Kasumi-1 (cell line): ENCODE results near the gene GUCD1.
A peak's percentile ranks its signal among the peaks of the same experiment; 100 is the strongest.
"Not testable (repeated sequence)": the region's sequence is repeated elsewhere in the genome, so short reads cannot be mapped to it uniquely, and the experiment has no call there.

ENCODE experiments used
- DNase-seq, 2 experiments: peaks; one replicate each; lab custom pipeline; 2025; lab: John Stamatoyannopoulos, UW

GUCD1 gene

DNA sequence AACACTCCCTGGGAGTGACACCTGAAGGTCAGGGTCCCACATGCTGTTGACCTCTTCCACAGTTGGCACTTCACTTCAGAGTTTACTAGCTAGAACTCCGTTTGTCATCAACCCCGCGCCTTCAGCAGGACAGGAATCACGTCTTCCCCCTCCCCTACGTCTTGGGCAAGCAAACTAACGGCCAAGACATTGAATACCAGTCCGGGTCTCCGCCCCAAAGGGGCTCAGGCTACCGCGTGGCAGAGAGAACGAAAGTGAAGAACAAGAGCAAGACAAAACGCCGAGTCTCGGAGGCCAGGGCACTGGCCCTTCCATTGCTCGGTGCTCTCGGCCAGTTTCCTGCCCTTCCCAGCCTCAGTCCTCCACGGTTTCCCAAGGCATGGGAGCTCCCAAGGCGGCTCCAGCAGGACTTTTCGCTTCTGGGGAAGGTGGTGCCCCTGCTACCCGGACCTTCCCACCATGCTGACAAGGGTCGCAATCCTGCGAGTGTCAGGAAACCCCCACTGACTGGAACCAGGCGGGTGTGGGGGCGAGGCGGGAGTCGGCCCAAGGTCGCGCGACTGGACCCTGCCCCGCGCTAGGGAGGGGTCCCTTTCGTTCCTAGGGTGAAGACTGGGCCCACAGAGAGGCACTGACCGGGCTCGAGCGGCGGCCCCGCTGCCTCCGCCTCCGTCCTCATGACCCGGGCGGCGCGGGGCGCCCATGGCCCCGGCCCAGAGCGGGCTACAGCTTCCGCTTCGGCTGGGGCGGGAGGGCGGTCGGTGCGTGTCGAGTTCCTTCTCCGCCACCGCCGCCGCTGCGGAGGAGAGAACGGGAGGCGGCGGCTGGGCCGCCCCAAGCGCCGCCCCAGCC is at the start of gene GUCD1:
Gene GUCD1 (minus strand): TSS at position 826 of the 852 bp plus-strand sequence. CDS start 147 bp downstream, at position 679.
- peak in 1 of 2 experiments; percentile 31 for DNase-seq

DNA sequence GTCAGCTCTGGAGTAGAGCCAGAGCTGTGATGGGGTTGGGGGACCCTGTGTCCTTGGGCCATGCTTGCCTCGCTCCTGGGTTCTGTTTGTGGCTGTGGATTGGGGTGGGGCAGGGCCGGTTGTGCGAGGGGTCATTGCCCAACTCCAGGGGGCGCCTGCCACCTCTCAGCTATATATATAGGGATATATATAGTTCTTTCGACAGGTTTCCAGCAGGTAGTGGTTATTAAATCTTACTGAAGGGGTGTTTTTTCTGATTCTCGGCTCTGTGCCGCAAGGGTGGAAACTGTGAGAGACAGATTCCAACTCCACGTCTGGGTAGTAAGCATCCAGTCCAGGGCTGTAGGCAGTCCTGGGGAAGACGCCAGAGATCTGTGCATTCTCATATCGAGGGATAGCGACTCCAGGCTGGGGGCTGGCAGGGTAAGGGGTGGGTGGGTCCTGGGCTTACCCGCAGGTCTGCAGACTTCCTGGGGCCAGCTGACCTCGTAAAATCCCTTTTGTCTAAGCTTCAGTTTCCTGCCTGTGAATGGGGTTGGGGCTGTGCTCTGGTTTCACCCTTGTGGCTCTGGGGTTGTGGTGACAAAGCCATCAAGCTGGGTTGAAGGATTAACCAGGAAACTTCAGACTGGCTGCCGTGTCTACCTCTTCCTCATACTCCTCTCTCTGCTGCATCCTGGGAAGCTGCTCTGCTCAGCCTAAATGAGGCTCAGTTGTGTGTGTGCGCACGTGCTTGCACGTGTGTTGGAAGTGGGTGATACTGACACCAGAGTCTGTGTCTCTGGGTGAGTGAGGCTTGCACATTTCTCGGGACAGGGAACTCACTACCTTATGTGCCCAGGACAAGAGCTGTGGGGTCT is 49.1 kb upstream of the GUCD1 start:
- DNase-seq = peak; percentile 34 to 56

GRCh38 chr22:24602847-24603769 is 48.2 kb upstream of the GUCD1 start, which contains the start of gene GGT1:
TSS of gene GGT1 (plus strand) at chr22:24603193. CDS start at chr22:24611082, 7,889 bp downstream.
- not testable (repeated sequence) for DNase-seq

DNA sequence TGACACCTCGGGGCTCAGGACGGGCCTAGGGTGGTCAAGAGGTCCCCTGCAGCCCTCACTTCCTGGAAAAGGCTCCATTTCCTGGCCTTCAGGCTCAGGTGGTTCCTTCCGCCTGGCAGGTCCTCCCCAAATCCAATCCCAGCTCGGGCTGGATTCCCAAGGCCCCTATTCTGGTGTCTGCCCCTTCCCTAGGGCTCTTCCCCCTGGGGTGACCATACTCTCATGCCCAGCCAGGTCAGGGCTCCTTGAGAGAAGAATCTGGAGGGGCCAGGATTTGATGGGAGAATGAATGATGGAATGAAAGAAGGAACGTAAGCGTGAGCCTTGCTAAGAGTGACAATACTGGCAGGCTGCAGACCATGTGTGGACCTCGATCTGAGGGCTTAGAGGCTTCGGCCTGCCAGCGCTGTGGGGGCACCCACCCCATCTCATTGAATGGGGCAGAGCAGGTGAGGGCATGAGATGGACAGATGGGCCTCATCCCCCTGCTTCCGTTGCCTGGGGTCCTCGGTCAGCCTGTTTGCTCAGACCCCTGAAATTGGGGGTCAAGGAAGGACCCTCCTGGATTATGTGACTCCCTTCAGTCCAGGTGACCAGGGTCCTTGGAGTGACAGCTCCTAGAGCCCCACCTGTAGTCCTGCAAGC is 47.3 kb upstream of the GUCD1 start:
- not testable (repeated sequence) for DNase-seq

GRCh38 chr22:24601217-24602104 is 46.5 kb upstream of the GUCD1 start:
- DNase-seq = no peak

GRCh38 chr22:24599958-24600715 is 45.2 kb upstream of the GUCD1 start:
- DNase-seq = not testable (repeated sequence)

DNA sequence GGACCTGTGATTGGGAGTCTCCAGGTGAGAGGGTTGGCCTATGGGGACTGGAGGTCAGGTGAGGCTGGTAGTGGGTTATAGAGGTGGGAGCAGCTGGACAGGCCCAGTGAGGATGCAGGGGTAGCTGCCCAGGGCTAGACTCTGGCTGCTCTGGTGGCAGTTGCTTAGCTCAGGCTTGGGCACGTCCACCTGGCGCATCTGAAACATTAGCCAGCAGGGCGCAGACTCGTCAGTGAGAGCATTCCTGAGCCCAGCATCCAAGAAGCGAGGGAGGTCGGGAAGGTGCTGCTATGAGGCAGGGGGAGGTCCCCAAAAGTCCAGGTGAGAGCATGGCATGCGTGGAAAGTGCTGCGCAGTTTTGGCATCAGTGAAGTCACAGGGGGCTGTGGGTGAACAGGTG is 44.6 kb upstream of the GUCD1 start:
- no peak for DNase-seq

DNA sequence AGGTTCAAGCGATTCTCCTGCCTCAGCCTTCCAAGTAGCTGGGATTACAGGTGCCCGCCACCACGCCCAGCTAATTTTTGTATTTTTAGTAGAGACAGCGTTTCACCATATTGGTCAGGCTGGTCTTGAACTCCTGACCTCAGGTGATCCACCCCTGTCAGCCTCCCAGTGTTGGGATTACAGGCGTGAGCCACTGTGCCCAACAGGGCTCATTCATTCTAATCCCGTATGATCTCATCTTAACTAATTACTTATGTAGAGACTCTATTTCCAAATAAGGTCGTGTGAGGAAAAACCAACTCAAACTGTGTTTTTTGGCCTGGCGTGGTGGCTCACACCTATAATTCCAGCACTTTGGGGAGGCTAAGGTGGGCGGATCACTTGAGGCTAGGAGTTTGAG is 42.1 kb upstream of the GUCD1 start:
- DNase-seq = not testable (repeated sequence)

DNA sequence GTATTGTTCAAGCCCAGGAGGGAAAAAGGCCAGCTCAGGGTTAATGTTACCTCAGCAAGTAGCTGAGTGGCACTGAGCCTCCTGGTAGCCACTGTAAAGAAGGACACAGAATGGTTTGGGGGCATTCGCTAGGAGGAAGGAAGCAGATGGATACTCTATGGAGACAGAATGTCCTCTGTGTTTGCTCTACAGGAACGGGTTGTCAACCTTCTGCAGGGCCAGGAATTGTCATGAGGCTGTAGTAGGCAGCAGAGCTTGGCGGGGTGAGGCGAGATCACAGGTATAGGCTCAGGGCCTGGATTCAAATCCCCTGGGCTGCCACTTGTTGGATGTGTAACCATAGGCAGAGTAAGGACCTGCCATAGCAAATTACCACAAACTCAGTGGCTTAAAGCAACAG is 40.9 kb upstream of the GUCD1 start:
- no peak for DNase-seq

GRCh38 chr22:24595228-24595627 is 40.3 kb upstream of the GUCD1 start:
- DNase-seq = no peak

- DNase-seq = no peak
Observed at GRCh38 chr22:24594569-24595120, 39.7 kb upstream of the GUCD1 start.

- no peak for DNase-seq
Observed at GRCh38 chr22:24593836-24594568, 39.1 kb upstream of the GUCD1 start.

GRCh38 chr22:24593559-24593835 is 38.6 kb upstream of the GUCD1 start:
- DNase-seq = not testable (repeated sequence)

DNA sequence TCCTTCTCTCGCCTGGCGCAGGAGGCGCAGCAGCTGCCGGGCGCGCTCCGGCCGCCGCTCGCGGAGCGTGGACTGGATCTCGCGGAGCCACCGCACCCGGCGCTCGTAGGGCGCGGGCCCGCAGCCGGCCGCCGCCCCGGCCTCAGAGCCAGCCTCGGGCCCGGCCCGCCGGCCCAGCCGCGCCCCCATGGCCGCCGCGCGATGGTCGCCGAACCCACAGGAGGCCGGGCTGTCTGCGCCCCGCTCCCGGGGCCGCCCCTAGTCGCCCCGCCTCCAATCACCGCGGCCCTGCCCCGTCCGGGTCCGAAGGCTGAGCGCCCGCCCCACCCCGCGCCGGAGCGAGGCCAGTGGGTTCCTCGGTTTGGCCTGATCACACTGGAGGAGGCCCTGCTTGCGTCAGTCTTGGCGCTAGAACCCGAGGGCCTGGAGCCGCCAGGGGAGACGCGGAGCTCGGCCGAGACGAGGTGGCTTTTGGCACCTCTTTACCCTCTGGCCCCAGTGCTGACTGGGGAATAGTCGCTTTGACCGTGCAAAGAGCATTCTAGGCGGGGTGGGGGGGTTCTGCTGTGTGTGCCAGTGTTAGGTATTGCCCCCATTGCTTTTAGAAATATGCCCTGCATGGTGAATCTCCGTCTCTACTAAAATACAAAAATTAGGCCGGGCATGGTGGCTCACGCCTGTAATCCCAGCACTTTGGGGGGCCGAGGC is 38.1 kb upstream of the GUCD1 start, which contains the start of gene LRRC75B:
Gene LRRC75B (minus strand): TSS at position 223 of the 708 bp plus-strand sequence. CDS start 34 bp downstream, at position 189.
- peak; percentile 11 to 15 for DNase-seq

DNA sequence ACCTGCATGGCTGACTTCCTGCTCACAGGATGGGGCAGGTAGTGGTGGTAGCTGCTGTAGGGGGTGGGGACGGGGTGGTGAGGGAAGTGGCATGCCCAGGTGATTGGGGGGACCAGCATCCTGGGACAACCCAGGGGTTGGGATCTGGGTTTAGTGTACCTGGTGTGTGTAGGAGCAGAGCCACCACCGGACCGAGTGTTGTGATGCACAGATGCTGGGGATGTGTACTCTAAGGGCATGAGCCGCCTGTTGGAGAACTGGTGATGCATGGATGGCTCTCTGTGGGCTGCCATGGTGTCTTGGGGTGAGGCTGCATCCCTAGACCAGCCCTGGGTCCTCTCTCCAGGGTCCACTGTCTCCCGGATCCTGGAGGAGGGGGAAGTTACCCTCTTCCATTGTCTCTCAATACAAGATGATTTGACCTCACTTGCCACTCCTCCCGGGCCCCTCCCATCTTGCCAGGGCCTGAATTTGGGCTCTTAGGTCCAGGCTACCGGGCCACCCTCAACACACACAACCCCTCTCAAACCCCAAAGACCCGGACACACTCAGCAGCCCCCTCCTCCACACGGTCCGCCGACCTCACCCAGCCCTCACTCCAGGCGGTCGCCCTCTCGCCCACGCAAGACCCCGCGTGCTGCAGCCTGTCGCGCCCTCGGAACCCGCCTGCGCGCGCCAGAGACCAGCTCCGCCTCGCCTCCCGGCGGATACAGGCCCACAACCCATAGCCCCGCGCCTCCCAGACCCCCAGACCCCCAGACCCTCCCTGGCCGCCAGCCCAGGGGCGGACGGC is 37.3 kb upstream of the GUCD1 start:
- no peak for DNase-seq

GRCh38 chr22:24591286-24591830 is 36.4 kb upstream of the GUCD1 start:
- DNase-seq = no peak
